IPS-15b (cell line): ENCODE results near the gene MMS19.
A peak's percentile ranks its signal among the peaks of the same experiment; 100 is the strongest.
"Not testable (repeated sequence)": the region's sequence is repeated elsewhere in the genome, so short reads cannot be mapped to it uniquely, and the experiment has no call there.

Experiments
- H3K27me3 ChIP-seq: one replicate; pipeline ENCODE4 v1.6.1; 2013; ENCODE audit warnings: low read length; ENCODE audit not compliant: control insufficient read depth, insufficient read depth
- H3K36me3 ChIP-seq: one replicate; pipeline ENCODE4 v1.6.1; 2013; ENCODE audit warnings: low read length; ENCODE audit not compliant: control insufficient read depth, insufficient read depth
- H3K4me1 ChIP-seq: one replicate; pipeline ENCODE4 v1.6.1; 2013; ENCODE audit warnings: mild to moderate bottlenecking, low read length; ENCODE audit not compliant: control insufficient read depth, insufficient read depth
- H3K4me3 ChIP-seq: one replicate; pipeline ENCODE4 v1.5.1; 2013; ENCODE audit warnings: low read depth, low read length
- H3K9ac ChIP-seq: one replicate; pipeline ENCODE4 v1.6.1; 2013; ENCODE audit warnings: low read depth, mild to moderate bottlenecking, low read length
- H3K9me3 ChIP-seq: one replicate; pipeline ENCODE4 v1.6.1; 2013; ENCODE audit warnings: mild to moderate bottlenecking, low read length; ENCODE audit not compliant: control insufficient read depth, insufficient read depth

The MMS19 gene

GRCh38 chr10:97426776-97427570 is 71.2 kb downstream of the MMS19 start:
- H3K4me3 ChIP-seq: peak overlapping the region; percentile 85
- H3K9me3 ChIP-seq: no peaks in the 10 kb centered on the region
- peaks cover 26% of the 10 kb centered on the region for H3K36me3 ChIP-seq
- peak overlapping the region; percentile 97 for H3K9ac ChIP-seq
- peaks cover 7% of the 10 kb centered on the region for H3K4me1 ChIP-seq
- no peaks in the 10 kb centered on the region for H3K27me3 ChIP-seq

DNA sequence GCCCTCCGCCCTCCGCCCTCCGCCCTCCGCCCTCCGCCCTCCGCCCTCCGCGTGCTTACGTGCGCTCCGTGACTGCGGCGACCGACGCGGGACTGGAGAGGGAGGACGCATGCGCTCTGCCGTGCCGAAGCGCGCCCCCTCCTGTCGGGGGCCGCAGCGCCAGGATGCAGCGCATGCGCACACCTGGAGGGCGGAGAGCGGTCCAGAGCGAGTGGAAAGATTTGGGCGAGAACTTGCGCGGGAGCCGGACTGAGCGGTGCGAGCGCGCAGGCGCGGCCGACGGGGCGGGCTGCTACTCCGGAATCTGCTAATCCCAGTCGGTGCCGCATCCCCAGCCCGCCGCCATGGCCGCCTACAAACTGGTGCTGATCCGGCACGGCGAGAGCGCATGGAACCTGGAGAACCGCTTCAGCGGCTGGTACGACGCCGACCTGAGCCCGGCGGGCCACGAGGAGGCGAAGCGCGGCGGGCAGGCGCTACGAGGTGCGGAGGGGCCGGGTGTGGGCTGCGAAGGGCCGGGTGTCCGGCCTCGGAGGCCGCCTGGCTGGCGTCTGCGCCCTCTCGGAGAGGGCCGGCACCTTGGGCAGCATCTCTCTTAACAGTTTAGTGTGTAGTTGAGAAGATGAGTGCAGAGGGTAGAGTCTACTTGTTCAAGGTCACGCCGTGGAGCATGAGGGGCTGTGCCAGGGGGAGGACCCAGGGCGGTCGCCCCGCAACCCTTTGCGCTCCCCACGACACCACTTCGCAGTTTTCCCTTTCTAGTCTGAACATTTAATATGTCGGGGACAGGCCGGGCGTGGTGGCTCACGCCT is 72.1 kb downstream of the MMS19 start, which contains the start of gene PGAM1:
Gene PGAM1, plus strand, starts transcription at position 228 of the 812 bp plus-strand sequence. Its CDS starts 117 bp downstream, at position 345.
- peaks cover 7% of the 10 kb centered on the region for H3K4me1 ChIP-seq
- H3K36me3 ChIP-seq: peaks cover 19% of the 10 kb centered on the region
- peak within 1 kb of the TSS; percentile 85 for H3K4me3 ChIP-seq
- no peaks in the 10 kb centered on the region for H3K9me3 ChIP-seq
- peak within 1 kb of the TSS; percentile 97 for H3K9ac ChIP-seq
- H3K27me3 ChIP-seq: no peaks in the 10 kb centered on the region

DNA sequence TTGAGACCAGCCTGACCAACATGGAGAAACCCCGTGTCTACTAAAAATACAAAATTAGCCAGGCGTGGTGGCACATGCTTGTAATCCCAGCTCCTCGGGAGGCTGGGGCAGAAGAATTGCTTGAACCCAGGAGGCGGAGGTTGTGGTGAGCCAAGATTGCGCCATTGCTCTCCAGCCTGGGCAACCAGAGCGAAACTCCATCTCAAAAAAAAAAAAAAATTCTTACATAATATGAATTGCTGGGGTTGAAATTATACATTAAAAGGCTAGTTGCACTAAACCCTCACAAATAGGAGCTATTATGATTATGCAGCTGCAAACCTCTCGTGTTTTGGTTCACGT is 74.5 kb downstream of the MMS19 start:
- H3K4me1 ChIP-seq, H3K9ac ChIP-seq, H3K27me3 ChIP-seq, H3K9me3 ChIP-seq, H3K4me3 ChIP-seq, H3K36me3 ChIP-seq: not testable (repeated sequence)

DNA sequence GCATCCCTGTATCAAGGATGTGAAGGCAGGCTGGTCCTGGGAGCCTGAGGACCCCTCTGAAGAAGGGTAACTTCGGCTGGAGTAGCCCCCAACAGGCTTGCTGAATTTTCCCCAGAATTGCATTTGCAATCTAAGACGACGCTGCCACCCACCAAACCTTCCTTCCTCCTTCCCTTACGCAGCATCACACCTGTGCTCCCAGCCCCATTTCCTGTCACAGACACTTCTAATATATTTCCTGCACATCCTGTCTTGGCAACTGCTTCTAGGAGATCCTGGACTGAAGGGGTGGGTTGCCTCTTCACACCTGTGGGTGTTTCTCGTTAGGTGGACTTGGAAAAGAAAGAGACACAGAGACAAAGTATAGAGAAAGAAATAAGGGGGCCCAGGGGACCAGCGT is 81.7 kb downstream of the MMS19 start:
- Histone ChIP-seq H3K4me3 (no peak overlapping the region), H3K9me3 (no peaks in the 10 kb centered on the region), H3K27me3 (no peaks in the 10 kb centered on the region), H3K4me1 (peaks cover 9% of the 10 kb centered on the region), H3K9ac (no peak overlapping the region), H3K36me3 (no peaks in the 10 kb centered on the region)

DNA sequence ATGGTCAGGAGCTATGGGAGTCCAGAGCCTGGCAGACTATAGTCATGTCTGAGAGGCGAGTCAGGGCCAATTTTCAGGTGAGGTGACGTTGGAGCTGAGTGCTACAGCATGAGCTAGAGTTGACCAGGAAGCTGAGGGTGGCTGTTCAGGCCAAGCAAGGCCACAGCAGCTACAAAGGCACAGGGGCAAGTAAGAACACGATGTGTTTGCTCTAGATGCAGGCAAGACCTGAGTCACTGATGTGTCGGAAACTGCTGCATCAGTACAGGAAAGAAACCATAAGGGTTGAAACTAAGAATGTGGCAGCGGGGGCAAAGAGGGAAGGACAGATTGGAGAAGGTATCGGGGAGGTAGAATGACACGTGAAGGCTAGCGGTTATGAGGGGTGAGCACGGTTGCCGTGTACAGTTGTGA is 85.3 kb downstream of the MMS19 start:
- H3K4me1 ChIP-seq: peaks cover 4% of the 10 kb centered on the region
- no peak overlapping the region for H3K4me3 ChIP-seq
- H3K27me3 ChIP-seq: no peaks in the 10 kb centered on the region
- H3K36me3 ChIP-seq: no peaks in the 10 kb centered on the region
- no peaks in the 10 kb centered on the region for H3K9me3 ChIP-seq
- H3K9ac ChIP-seq: no peak overlapping the region

DNA sequence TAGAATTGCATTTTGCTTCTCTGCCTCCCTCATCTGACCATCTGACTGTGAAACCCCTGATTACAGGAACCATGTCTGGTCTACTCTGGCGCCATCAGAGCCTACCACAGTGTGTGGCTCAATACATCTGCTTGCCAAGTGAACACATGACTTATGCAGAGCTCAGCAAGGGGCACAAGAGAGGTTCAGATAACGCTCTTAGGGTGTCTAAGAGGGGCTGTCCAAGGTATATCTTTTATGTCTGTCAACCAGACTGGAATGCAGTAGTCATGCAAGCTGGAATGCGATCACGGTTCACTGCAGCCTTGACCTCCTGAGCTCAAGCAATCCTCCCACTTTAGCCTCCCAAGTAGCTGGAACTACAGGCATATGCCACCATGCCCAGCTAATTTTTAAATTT is 86.8 kb downstream of the MMS19 start:
- Histone ChIP-seq H3K4me3 (no peak overlapping the region), H3K27me3 (no peaks in the 10 kb centered on the region), H3K4me1 (peaks cover 4% of the 10 kb centered on the region), H3K36me3 (no peaks in the 10 kb centered on the region), H3K9me3 (no peaks in the 10 kb centered on the region), H3K9ac (no peak overlapping the region)

GRCh38 chr10:97408496-97408992 is 89.7 kb downstream of the MMS19 start:
- Histone ChIP-seq H3K9ac (no peak overlapping the region), H3K4me1 (no peaks in the 10 kb centered on the region), H3K4me3 (no peak overlapping the region), H3K27me3 (no peaks in the 10 kb centered on the region), H3K9me3 (no peaks in the 10 kb centered on the region), H3K36me3 (no peaks in the 10 kb centered on the region)
